Erythroblast (primary cell): ENCODE results near the gene MBP.

Source experiments
- DNase-seq, 2 experiments: peaks; one replicate each; lab custom pipeline; 2025; lab: John Stamatoyannopoulos, UW
- GATA1 ChIP-seq: IDR thresholded peaks from 2 replicates; pipeline ENCODE4 v1.6.1; 2011; ENCODE audit warnings: low read depth, mild to moderate bottlenecking, control low read depth, low read length, moderate library complexity
- POLR2A ChIP-seq: IDR thresholded peaks from 2 replicates; pipeline ENCODE4 v1.6.1; 2011; ENCODE audit warnings: mild to moderate bottlenecking, low read length

The MBP gene

GRCh38 chr18:77073336-77074093 lies 59.1 kb downstream of the MBP start:
- DNase-seq: no peak
- no peak for TF ChIP-seq POLR2A
- no peak for TF ChIP-seq GATA1

DNA sequence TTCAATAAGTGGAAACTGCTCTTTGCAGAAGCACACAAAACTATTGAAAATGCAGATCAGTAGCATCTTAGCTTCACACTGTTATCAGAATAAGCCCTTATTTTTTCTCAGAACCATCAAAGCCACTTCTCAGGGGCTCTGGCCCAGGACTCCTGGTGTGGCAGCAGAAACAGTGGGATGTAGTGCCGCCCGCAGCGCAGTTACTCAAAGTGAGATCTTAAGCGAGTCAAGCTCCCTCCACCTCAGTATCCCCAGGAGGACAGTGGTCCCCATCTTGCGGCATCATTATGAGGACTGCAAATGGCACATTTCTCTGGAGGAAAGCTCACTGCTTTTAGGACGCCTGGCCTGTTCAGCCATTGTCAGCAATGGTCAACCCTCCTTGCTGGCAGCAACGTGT lies 60.0 kb downstream of the MBP start:
- no peak for DNase-seq
- TF ChIP-seq GATA1 (no peak), POLR2A (no peak)

DNA sequence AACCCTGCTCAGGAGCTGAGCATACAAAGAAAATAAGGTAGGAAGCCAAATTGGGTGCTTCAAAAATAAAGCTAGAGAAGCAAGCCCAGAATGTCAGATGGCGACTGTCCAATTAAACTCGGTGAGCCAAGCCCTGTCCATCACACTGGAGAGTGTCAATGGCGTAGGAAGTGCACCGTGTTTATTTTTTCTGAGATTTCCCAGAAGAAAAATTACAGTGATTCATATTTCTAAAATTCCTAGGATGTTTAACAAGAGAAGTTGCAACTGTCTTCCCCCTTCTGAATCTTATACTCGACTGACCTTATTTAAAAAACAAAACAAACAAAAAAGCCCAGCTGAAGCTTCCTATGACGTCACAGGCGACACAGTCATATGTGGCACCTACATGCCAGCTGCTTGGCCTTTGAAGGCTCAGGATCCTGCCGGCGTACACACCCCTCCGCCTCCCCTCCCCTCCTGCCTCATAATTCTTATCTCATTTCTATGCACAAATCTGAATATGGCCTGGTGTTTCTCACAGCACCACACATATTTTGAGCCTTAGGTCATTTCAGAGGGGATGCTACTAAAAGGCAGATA lies 60.8 kb downstream of the MBP start:
- no peak for TF ChIP-seq POLR2A
- TF ChIP-seq GATA1: no peak
- DNase-seq: no peak

DNA sequence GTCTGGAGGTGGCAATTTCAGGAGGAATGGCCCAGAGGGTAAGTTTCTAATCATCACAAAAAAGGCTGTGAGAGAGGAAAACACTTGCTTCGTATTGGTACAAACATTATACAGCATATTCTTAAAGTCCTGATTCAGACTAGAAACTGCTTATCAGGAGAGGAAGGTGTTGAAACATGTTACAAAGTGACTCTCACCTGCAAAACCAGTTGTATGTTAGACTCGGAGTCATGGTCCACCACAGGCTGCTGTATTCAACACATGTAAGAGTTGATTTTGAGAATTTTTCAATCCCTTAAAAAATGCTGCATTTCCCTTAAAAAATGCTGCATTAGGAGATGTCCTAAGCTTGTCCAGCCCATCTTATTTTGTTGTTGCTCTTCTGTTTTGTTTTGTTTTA lies 61.5 kb downstream of the MBP start:
- TF ChIP-seq GATA1: no peak
- no peak for TF ChIP-seq POLR2A
- DNase-seq: no peak

DNA sequence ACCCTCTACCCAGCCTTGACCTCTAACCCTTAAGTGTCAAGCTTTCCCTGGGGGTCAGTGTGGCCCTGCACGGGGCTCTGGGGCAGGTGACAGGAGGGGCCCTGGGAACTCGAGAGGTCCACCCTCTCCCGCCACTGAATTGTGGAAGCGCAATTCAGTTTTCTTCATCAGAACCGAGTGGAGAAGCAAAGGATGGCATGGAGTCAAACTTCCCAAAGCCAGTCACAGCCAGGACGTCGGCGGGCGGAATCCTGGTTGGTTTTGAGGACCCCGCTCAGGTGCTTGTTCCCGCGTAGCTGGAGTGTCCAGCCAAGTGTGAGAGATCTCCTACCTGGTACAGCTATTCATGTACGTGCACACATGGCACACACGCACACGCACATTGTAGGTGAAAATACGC lies 62.0 kb downstream of the MBP start:
- TF ChIP-seq GATA1: no peak
- TF ChIP-seq POLR2A: no peak
- no peak for DNase-seq

DNA sequence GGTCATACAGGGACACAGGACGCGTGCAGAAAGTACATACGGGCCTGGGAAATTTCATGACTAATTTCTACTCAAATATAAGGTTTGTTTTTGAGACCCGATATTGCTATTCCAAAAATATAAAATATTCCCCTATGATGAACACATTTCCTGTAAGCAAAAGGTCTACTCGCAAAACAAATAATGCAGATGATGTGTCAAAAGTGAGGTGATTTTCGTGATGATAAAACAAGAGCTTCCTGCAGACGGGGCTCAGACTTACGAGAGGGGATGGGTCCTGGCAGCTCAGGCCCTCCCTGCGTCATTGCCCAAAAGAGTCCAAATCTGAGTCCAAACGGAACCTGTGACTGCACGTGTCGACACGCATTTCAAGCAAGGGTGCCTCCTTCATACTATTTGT lies 62.7 kb downstream of the MBP start:
- no peak for DNase-seq
- TF ChIP-seq GATA1: no peak
- no peak for TF ChIP-seq POLR2A

DNA sequence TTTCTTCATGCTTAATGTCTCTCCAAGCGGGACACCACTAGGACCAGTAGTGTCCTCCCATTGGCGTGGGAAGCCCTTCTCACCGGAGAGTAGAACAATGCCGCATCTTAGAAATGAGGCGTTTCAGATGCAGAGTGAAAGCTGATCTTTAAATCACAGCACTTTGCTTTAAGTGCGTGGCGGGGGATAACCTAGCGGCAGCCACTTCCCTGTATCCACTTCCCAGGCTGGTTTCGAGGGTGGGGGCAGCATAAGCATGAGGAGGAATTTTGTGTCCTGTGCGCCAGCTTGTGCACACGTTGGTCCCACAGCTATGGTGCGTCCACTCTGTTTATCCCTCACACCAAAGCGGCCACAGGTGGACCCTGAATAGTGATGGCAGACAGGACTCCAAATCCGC lies 63.1 kb downstream of the MBP start:
- TF ChIP-seq GATA1: no peak
- no peak for TF ChIP-seq POLR2A
- DNase-seq: no peak

DNA sequence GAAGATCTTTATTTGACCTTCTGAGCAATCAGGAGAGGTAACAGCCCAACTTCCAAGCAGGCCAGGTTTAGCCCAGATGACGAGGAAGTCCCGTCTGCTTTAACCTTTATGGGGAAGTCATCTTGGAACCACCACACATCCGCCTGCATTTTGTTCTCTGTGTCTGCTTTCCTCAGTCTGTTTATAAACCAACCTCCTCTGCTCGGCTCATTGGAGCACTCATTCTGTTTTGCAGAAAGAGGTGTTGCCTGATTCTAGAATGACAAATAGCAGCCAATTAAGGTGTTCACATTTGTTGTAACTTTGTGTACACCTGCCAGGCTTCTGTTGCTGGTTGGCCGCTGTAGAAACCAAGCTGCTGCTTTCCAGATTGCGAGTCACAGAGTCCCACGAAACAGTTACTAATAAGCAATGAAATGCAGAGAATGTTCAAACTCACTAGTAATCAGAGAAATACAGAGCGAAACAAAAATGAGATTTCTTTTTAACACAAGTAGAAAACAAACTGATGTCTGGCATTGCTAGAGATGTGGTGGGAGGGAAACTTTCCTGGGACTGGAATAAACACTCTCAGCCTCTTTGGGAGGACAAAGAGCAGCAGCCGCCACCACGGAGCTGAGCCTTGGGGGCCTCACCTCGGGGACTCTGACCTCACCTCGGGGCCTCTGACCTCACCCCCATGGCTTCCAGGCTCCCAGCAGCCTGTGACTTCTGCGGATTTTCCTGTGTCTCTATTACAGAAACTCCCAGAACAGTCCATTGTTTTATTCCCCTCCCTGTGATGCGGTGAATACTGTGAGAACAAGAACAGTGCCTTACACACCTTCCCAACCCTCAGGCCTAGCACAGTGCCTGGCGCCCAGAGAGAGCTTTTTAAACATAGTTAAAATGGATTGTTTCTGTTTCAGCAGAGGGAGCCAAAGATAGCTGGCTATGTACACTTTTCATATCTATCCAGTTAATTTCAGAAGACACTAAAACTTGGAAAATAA lies 64.0 kb downstream of the MBP start:
- no peak for TF ChIP-seq POLR2A
- TF ChIP-seq GATA1: no peak
- no peak for DNase-seq

DNA sequence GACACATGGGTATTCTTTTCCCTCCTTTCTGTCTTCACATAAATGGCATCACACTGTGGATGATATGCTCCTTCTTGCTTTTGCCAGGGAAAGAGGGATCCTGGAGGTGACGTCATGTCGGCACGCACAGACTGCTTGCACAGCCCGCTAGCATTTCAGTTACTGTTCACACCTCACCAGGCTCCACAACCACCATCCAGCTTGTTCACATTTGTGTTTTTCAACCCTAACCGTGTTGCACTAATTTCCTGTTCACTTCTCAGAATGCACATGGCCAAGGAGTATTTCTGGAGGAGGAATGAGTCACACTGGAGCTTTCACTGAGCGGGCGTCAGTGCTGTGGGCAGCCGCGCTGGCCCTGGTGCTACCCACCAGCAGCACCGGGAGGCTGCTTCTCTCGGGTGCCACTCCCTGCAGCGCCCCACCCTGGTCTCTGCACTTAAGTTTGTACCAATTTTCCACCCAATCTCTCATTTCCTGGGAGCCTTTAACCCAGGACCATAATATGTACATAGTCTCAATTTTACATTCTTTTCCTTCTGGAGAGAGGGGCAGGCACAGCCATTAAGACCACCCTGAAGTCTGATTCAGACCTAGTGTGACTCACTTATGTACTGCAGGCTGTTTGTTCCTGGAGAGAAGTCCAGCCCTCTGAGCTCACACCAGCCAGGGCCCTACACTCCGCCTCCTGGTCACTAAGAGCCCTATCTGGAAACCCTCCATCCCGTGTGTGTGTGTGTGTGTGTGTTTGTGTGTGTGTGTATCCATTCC lies 65.1 kb downstream of the MBP start:
- DNase-seq: peak; percentile 62 to 65

DNA sequence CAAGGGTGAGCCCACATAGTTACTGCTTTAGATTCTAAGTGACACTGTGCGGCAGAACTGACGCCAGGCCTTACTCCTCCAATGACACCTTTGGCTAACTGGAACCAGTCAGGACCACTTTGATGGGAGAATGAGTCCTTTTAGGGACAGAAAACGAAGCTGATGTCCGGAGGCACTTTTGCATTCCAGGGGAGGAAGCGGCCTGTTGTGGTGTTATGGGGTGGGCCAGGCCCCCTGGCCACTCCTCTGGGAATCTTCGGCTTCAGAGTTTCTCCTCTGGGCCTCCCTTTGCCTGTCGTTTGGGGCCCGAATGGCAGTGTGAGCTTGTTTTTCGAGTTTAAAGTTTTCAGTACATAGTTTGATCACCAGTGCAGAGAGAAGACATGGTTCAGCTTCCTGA lies 65.9 kb downstream of the MBP start:
- DNase-seq: no peak
- TF ChIP-seq GATA1: no peak
- no peak for TF ChIP-seq POLR2A

More for the DNA sequence above, 65.1 kb downstream of the MBP start:
- TF ChIP-seq GATA1: no peak
- peak; percentile 52 for TF ChIP-seq POLR2A

GRCh38 chr18:77066101-77066500 lies 66.5 kb downstream of the MBP start:
- DNase-seq: no peak
- no peak for TF ChIP-seq POLR2A
- no peak for TF ChIP-seq GATA1

GRCh38 chr18:77065221-77065981 lies 67.2 kb downstream of the MBP start:
- no peak for TF ChIP-seq GATA1
- peak; percentile 37 for TF ChIP-seq POLR2A
- peak; percentile 52 to 65 for DNase-seq

DNA sequence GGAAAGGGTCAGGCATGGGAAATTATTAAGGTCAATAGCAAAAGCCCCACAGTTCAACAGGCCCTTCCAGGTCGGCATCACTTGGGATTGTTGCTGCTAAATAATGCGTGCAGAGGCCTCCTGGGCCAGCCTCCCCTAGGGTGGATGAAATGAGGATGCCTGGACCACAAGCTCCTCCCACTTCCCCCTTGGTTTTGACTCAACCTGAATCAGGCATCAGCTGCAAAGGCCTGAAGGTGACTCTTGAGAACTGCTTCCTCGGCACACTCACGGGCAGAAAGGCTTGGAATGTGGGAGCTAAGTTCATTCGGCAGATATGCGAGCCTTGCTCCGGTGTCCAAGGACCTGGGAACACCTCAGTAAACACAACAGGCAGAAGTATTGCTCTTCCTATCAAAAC lies 69.3 kb downstream of the MBP start:
- TF ChIP-seq GATA1 (no peak), POLR2A (no peak)
- peak in 1 of 2 experiments; percentile 21 for DNase-seq
